Measurements from ENCODE around the gene KCTD1. TPM values are rescaled to one million over a fixed set of nuclear protein-coding genes. Genes with fewer than 3 reads are reported as not detected.

Gene KCTD1
- total RNA-seq, 1 donor from 2014 or later: 18.8 TPM

DNA sequence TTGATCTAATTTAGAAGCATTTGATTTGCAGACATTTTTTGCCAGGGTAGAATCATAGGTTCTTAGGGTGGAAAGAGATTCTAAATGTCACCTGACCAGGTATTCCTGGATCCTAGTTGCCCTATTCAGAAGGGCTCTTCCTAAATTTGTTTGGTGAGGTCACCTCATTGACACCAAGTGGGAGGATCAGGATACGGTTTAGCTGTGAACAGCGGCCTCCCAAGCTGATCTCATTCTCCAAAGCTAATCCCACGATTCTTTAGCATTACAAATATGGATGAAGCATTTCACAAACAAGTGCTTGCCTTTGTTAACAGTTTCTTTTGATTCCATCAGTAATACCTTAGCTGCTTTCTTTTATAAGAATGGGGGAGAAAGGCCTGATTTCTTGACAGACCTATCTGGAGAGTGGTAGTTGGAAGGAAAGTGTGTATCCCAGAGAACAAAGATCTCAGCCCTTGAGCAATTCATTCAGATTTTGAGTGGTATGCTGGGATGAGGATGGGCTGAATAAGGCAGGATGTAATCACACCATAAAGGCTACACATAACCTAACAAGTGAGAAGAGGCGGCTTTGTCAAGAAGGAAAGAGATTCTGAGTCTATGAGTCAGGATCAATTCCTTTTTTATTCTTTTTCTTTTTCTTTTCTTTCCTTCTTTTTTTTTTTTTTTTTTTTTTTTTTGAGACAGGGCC, 16.6 kb downstream of the KCTD1 start:
- H3K9me3 Mint-ChIP-seq (ENCODE audit: unreplicated experiment): no peaks in the 10 kb centered on the region
- no peaks in the 10 kb centered on the region for H3K36me3 Mint-ChIP-seq (ENCODE audit: unreplicated experiment)
- no peaks in the 10 kb centered on the region for H3K4me1 Mint-ChIP-seq (ENCODE audit: low read depth, unreplicated experiment)
- H3K4me3 Mint-ChIP-seq (ENCODE audit: unreplicated experiment): no peak overlapping the region
- H3K27ac Mint-ChIP-seq (ENCODE audit: unreplicated experiment): no peak overlapping the region
- DNase-seq: no peak
- TF ChIP-seq, protein P1, sequence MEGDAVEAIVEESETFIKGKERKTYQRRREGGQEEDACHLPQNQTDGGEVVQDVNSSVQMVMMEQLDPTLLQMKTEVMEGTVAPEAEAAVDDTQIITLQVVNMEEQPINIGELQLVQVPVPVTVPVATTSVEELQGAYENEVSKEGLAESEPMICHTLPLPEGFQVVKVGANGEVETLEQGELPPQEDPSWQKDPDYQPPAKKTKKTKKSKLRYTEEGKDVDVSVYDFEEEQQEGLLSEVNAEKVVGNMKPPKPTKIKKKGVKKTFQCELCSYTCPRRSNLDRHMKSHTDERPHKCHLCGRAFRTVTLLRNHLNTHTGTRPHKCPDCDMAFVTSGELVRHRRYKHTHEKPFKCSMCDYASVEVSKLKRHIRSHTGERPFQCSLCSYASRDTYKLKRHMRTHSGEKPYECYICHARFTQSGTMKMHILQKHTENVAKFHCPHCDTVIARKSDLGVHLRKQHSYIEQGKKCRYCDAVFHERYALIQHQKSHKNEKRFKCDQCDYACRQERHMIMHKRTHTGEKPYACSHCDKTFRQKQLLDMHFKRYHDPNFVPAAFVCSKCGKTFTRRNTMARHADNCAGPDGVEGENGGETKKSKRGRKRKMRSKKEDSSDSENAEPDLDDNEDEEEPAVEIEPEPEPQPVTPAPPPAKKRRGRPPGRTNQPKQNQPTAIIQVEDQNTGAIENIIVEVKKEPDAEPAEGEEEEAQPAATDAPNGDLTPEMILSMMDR (IDR thresholded peaks at IDR 0.05; ENCODE audit: partially characterized antibody, unreplicated experiment): no peak
- H3K27me3 Mint-ChIP-seq (ENCODE audit: unreplicated experiment): no peaks in the 10 kb centered on the region

DNA sequence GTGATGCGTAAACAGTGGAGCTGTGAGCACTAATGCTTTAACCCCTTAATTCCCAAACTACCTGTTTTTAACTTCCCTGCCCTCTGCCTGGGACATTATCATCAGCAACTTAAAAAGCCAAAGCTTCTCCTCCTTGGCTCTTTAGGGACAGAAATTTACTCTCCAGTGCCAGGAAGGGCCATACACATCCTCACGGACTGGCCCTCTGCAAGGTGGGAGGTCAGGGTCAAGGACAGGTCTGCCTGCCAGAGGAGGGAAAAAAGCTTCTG, 21.5 kb downstream of the KCTD1 start:
- Mint-ChIP-seq H3K4me1 (ENCODE audit: low read depth, unreplicated experiment) (peaks cover 3% of the 10 kb centered on the region), H3K4me3 (ENCODE audit: unreplicated experiment) (no peak overlapping the region), H3K27ac (ENCODE audit: unreplicated experiment) (no peak overlapping the region), H3K27me3 (ENCODE audit: unreplicated experiment) (peaks cover 1% of the 10 kb centered on the region), H3K36me3 (ENCODE audit: unreplicated experiment) (no peaks in the 10 kb centered on the region), H3K9me3 (ENCODE audit: unreplicated experiment) (no peaks in the 10 kb centered on the region)
- TF ChIP-seq, protein P1 (IDR thresholded peaks at IDR 0.05; ENCODE audit: partially characterized antibody, unreplicated experiment): no peak
- no peak for DNase-seq

DNA sequence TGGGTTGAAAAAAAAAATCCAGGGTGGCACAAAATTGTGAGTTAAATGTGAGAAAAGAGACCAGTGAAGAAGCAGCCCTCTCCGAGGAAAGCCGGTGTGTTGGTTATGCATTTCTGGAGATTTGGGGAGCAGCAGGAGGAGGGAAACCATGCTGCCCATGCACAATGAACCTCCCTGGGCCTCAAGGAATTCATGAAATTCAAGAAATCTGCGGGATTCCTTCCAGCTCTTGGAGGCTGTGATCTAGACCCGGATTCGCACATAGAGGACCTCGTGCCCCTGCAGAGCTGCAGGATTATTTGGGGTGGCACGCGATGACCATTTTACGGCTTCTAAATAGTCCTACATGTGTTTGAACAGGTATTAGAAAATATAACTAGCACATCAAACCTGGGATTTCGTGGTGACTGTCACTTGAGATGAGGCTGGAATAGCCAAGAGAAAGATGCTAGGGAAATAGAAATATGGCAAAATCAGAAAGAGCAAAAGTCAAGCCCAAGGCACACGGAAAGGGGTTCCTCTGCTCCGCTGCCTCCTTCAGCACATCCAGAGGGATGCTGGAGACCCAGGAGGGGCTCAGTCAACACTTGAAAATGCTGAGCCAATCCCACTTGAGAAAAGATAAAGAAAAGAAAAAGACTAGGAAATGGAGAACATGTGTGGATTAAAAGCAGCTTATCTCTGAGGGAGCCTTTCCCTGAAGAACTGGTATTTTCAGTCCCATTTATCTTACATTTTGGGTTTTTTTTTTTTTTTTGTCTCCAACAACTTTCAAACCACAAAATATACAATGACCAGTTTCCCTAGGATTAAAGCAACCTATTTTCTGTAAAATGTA, 22.0 kb downstream of the KCTD1 start:
- Mint-ChIP-seq H3K4me3 (ENCODE audit: unreplicated experiment) (no peak overlapping the region), H3K36me3 (ENCODE audit: unreplicated experiment) (no peaks in the 10 kb centered on the region), H3K9me3 (ENCODE audit: unreplicated experiment) (no peaks in the 10 kb centered on the region), H3K27ac (ENCODE audit: unreplicated experiment) (no peak overlapping the region), H3K4me1 (ENCODE audit: low read depth, unreplicated experiment) (peaks cover 3% of the 10 kb centered on the region), H3K27me3 (ENCODE audit: unreplicated experiment) (peaks cover 1% of the 10 kb centered on the region)
- TF ChIP-seq, protein P1 (IDR thresholded peaks at IDR 0.05; ENCODE audit: partially characterized antibody, unreplicated experiment): no peak
- no peak for DNase-seq

DNA sequence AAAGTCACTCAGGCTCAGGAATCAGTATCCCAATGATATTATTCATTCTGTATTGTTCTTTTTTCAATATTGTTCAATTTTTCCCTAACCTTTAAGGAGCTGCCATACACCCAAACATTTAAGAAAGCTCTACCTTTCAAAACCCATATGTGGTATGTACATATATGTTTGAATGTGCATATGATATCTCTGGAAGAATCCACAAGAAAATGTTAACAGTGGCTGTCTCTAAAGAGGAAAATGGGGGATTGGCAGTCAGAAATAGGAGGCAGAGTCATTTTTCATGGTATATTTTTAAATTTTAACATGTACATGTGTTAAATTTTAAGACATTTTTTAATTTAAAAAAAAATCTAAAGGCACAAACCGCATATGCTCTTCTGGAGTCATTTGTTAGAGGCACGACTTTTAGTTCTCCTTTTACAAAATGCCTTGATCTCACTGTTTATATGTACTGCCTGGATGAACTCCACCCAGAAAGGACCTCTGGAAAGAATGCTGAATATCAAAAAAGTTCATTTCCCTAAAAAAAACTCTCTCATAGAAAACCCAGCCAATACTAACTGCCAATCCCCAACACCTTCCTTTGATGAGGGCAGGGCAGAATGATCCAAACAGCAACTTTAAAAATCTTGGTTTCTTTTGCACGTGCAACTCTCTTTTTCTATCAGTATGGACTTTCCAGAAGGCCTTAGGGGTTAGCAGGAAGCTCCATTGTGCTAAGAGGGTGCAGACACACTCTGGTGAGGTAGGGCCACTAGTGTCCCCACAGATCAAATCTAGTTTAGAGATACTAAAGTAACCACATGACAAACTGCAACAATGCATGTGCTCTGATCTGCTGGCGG, 23.6 kb downstream of the KCTD1 start:
- TF ChIP-seq, protein P1 (IDR thresholded peaks at IDR 0.05; ENCODE audit: partially characterized antibody, unreplicated experiment): no peak
- H3K4me3 Mint-ChIP-seq (ENCODE audit: unreplicated experiment): no peak overlapping the region
- no peaks in the 10 kb centered on the region for H3K36me3 Mint-ChIP-seq (ENCODE audit: unreplicated experiment)
- H3K27me3 Mint-ChIP-seq (ENCODE audit: unreplicated experiment): peaks cover 1% of the 10 kb centered on the region
- no peak overlapping the region for H3K27ac Mint-ChIP-seq (ENCODE audit: unreplicated experiment)
- DNase-seq: no peak
- no peaks in the 10 kb centered on the region for H3K9me3 Mint-ChIP-seq (ENCODE audit: unreplicated experiment)
- peaks cover 12% of the 10 kb centered on the region for H3K4me1 Mint-ChIP-seq (ENCODE audit: low read depth, unreplicated experiment)

Data from glutamatergic neuron (in vitro differentiated cells).